ENCODE data around the gene VCL. TPM values are rescaled to one million over a fixed set of nuclear protein-coding genes. Genes with fewer than 3 reads are reported as not detected.

Gene VCL
- total and polyA plus RNA-seq, 12 donors: 117 to 369 (median 237) TPM

GRCh38 chr10:74075906-74076305 is 78.0 kb downstream of the VCL start:
- no peak overlapping the region for H3K27ac ChIP-seq
- peaks cover 0 to 71% (median 22%) of the 10 kb centered on the region in 9 donors for H3K36me3 ChIP-seq
- intact Hi-C loops (cut with DNase I): loop anchor here in 3 of 10 donors (5.0 to 10.0 kb wide), 3 partner anchors 71 to 191 kb away; no protein-coding TSS in a partner anchor
- no peak overlapping the region for H3K4me3 ChIP-seq
- DNase-seq: no peak
- WGBS, 2 donors: 94% methylated on average over 5 of the region's 5 CpGs
- no peak for ATAC-seq
- peaks cover 0 to 66% (median 41%) of the 10 kb centered on the region in 9 donors for H3K4me1 ChIP-seq
- TF ChIP-seq CTCF (IDR thresholded peaks at IDR 0.05): no peak
- H3K9me3 ChIP-seq: no peaks in the 10 kb centered on the region
- no peaks in the 10 kb centered on the region for H3K27me3 ChIP-seq

DNA sequence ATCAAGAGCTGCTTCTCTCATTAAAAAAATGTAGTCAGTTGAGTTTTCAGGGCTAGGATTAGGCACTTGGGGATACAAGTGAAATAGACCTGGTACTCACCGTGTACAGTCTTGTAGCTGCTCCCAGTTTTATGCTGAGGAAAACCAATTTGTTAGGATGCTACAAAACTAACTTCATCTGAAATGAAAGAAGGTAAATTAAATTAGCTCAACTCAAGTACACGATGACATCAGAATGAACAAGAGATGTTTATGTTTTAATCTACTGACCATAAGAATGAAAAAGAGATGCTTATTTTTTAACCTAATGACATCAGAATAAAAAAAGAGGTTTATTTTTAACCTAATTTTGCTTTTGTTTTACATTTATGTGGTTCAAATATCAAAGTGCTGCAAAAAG is 79.0 kb downstream of the VCL start:
- DNase-seq: no peak
- intact Hi-C loops (cut with DNase I): loop anchor here in 3 of 10 donors (5.0 to 10.0 kb wide), 3 partner anchors 72 to 192 kb away; no protein-coding TSS in a partner anchor
- Histone ChIP-seq H3K36me3 (peaks cover 0 to 71% (median 22%) of the 10 kb centered on the region in 9 donors), H3K4me3 (no peak overlapping the region), H3K27ac (no peak overlapping the region), H3K4me1 (peaks cover 0 to 66% (median 41%) of the 10 kb centered on the region in 9 donors), H3K27me3 (no peaks in the 10 kb centered on the region), H3K9me3 (no peaks in the 10 kb centered on the region)
- 87 to 88% methylated on average over 2 of the region's 2 CpGs for WGBS, 2 donors
- no peak for TF ChIP-seq CTCF (IDR thresholded peaks at IDR 0.05)
- ATAC-seq: no peak

DNA sequence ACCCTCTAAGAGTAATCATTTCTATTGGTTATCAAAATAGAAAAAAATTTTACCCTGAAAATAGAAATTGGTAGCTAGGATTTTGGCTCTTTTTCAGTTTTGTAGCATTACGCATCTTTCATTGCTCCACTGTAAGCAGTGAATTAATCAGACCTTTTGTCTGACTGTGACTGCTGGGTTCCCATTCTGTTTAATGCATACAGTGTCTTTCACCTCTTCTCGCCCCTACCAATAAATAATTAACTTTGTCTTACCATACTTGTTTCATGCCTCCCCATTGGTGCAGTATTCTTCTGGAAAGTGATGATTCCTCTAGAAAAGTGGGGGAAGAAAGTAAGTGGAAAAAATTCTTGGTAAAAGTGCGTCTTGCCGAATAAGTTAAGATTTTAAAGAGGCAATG is 79.5 kb downstream of the VCL start:
- Histone ChIP-seq H3K4me1 (peaks cover 0 to 66% (median 41%) of the 10 kb centered on the region in 9 donors), H3K9me3 (no peaks in the 10 kb centered on the region)

GRCh38 chr10:74078037-74078436 is 80.1 kb downstream of the VCL start:
- Histone ChIP-seq H3K9me3 (no peaks in the 10 kb centered on the region), H3K27me3 (no peaks in the 10 kb centered on the region), H3K27ac (peak overlapping the region in 2 of 10 donors; percentile 12 to 54), H3K36me3 (peaks cover 0 to 72% (median 17%) of the 10 kb centered on the region in 9 donors), H3K4me3 (no peak overlapping the region), H3K4me1 (peaks cover 0 to 66% (median 38%) of the 10 kb centered on the region in 9 donors)
- no peak for TF ChIP-seq CTCF (IDR thresholded peaks at IDR 0.05)
- 66 to 70% methylated on average over 1 of the region's 1 CpG for WGBS, 2 donors
- DNase-seq (no peak), ATAC-seq (no peak)
- intact Hi-C loops (cut with DNase I): loop anchor here in 3 of 10 donors (2.0 to 10.0 kb wide), 4 partner anchors 73 to 193 kb away; no protein-coding TSS in a partner anchor

More for the DNA sequence above, 79.5 kb downstream of the VCL start:
- DNase-seq (no peak), ATAC-seq (no peak)
- H3K4me3 ChIP-seq: no peak overlapping the region
- WGBS, 2 donors: 95 to 96% methylated on average over 4 of the region's 4 CpGs
- no peaks in the 10 kb centered on the region for H3K27me3 ChIP-seq
- H3K36me3 ChIP-seq: peaks cover 0 to 72% (median 22%) of the 10 kb centered on the region in 9 donors
- intact Hi-C loops (cut with DNase I): loop anchor here in 3 of 10 donors (5.0 to 10.0 kb wide), 3 partner anchors 73 to 193 kb away; no protein-coding TSS in a partner anchor
- H3K27ac ChIP-seq: no peak overlapping the region
- no peak for TF ChIP-seq CTCF (IDR thresholded peaks at IDR 0.05)
